ENCODE results near the gene CYP27C1.
"Not testable (repeated sequence)": the region's sequence is repeated elsewhere in the genome, so short reads cannot be mapped to it uniquely, and the experiment has no call there.

CYP27C1 gene

DNA sequence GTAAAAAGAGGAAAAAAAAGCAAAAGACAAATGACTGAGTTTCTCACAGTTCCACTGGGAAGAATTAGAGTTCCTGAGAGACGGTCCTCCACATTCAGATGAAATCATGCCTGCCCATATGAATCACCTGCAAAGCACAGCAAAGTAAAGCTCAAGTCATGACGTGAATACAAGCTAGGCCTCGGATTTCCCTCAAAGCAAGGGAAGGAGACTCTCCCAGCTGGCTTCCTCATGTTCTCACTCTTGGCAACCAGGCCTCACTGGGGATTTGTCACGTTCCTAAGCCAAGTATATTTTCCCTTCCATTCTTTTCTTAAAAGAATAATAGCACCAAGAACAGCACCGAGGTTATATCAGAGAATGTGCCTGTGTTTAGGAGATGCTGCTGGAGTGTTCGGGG is 47.0 kb downstream of the CYP27C1 start:
- Histone ChIP-seq H3K4me3 (ENCODE audit: low read depth in 1 of 2, low read length in 2 of 2) (no peak overlapping the region), H3K9me3 (ENCODE audit: control insufficient read depth in 1 of 2, low read length in 2 of 2) (no peaks in the 10 kb centered on the region), H3K9ac (ENCODE audit: low read depth in 1 of 2, low read length in 2 of 2) (no peak overlapping the region), H3K36me3 (ENCODE audit: control insufficient read depth in 1 of 2, insufficient read depth in 2 of 2, low read length in 2 of 2) (no peaks in the 10 kb centered on the region), H3K27me3 (ENCODE audit: control insufficient read depth in 1 of 2, insufficient read depth in 2 of 2, low read length in 2 of 2) (no peaks in the 10 kb centered on the region), H3K27ac (ENCODE audit: low read depth, low read length) (no peak overlapping the region), H3K4me1 (ENCODE audit: control insufficient read depth in 1 of 2, insufficient read depth in 2 of 2, low read length in 2 of 2) (peaks cover 7 to 25% of the 10 kb centered on the region in 2 donors)

DNA sequence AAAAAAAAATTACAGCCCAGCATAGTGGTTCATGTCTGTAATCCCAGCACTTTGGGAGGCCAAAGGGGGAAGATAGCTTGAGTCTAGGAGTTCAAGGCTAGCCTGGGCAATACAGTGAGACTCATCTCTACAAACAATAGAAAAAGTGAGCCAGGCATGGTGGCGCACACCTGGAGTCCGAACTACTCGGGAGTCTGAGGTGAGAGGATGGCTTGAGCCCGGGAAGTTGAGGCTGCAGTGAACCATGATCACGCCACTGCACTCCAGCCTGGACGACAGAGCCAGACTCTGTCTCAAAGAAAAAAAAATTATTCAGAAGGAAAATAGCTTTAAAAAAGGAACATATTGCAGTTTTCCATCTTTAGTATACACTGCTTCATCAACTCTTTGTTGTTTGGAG is 47.8 kb downstream of the CYP27C1 start:
- Histone ChIP-seq H3K4me3 (ENCODE audit: low read depth in 1 of 2, low read length in 2 of 2) (no peak overlapping the region), H3K27ac (ENCODE audit: low read depth, low read length) (no peak overlapping the region), H3K4me1 (ENCODE audit: control insufficient read depth in 1 of 2, insufficient read depth in 2 of 2, low read length in 2 of 2) (peaks cover 7 to 25% of the 10 kb centered on the region in 2 donors), H3K9ac (ENCODE audit: low read depth in 1 of 2, low read length in 2 of 2) (no peak overlapping the region), H3K36me3 (ENCODE audit: control insufficient read depth in 1 of 2, insufficient read depth in 2 of 2, low read length in 2 of 2) (no peaks in the 10 kb centered on the region), H3K9me3 (ENCODE audit: control insufficient read depth in 1 of 2, low read length in 2 of 2) (no peaks in the 10 kb centered on the region), H3K27me3 (ENCODE audit: control insufficient read depth in 1 of 2, insufficient read depth in 2 of 2, low read length in 2 of 2) (no peaks in the 10 kb centered on the region)

- Histone ChIP-seq H3K9me3 (ENCODE audit: control insufficient read depth in 1 of 2, low read length in 2 of 2) (no peaks in the 10 kb centered on the region), H3K4me3 (ENCODE audit: low read depth in 1 of 2, low read length in 2 of 2) (no peak overlapping the region), H3K9ac (ENCODE audit: low read depth in 1 of 2, low read length in 2 of 2) (no peak overlapping the region), H3K27me3 (ENCODE audit: control insufficient read depth in 1 of 2, insufficient read depth in 2 of 2, low read length in 2 of 2) (no peaks in the 10 kb centered on the region), H3K27ac (ENCODE audit: low read depth, low read length) (no peak overlapping the region), H3K36me3 (ENCODE audit: control insufficient read depth in 1 of 2, insufficient read depth in 2 of 2, low read length in 2 of 2) (no peaks in the 10 kb centered on the region), H3K4me1 (ENCODE audit: control insufficient read depth in 1 of 2, insufficient read depth in 2 of 2, low read length in 2 of 2) (peaks cover 7 to 19% of the 10 kb centered on the region in 2 donors)
Observed at GRCh38 chr2:127170452-127171197, 49.5 kb downstream of the CYP27C1 start.

DNA sequence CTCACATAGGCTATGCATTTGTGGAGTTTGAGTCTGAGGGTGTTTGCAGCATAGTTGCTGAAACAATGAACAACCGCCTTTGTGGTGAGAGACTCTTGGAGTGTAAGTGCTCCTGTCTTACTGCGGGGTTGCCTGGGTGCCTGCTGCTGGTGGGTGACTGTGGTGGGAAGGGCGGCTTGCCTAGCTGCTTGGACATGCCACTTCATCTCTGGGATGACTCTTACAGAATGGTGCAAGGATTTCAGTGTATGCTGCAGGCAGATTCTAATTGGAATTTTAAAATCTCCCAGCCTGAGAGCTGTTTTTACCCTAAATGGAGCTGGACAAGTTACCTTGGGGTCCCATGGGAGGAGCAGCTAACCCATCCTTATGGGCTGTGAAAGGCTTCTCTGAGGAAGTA is 50.1 kb downstream of the CYP27C1 start:
- Histone ChIP-seq H3K4me3 (ENCODE audit: low read depth in 1 of 2, low read length in 2 of 2) (no peak overlapping the region), H3K9me3 (ENCODE audit: control insufficient read depth in 1 of 2, low read length in 2 of 2) (no peaks in the 10 kb centered on the region), H3K9ac (ENCODE audit: low read depth in 1 of 2, low read length in 2 of 2) (no peak overlapping the region), H3K27me3 (ENCODE audit: control insufficient read depth in 1 of 2, insufficient read depth in 2 of 2, low read length in 2 of 2) (no peaks in the 10 kb centered on the region), H3K36me3 (ENCODE audit: control insufficient read depth in 1 of 2, insufficient read depth in 2 of 2, low read length in 2 of 2) (no peaks in the 10 kb centered on the region), H3K27ac (ENCODE audit: low read depth, low read length) (no peak overlapping the region), H3K4me1 (ENCODE audit: control insufficient read depth in 1 of 2, insufficient read depth in 2 of 2, low read length in 2 of 2) (peaks cover 7 to 13% of the 10 kb centered on the region in 2 donors)

GRCh38 chr2:127169066-127169660 is 50.9 kb downstream of the CYP27C1 start:
- H3K9ac ChIP-seq (ENCODE audit: low read depth in 1 of 2, low read length in 2 of 2): no peak overlapping the region
- no peaks in the 10 kb centered on the region for H3K36me3 ChIP-seq (ENCODE audit: control insufficient read depth in 1 of 2, insufficient read depth in 2 of 2, low read length in 2 of 2)

GRCh38 chr2:127166231-127166860 is 53.8 kb downstream of the CYP27C1 start:
- H3K9ac ChIP-seq (ENCODE audit: low read depth in 1 of 2, low read length in 2 of 2): no peak overlapping the region
- no peak overlapping the region for H3K27ac ChIP-seq (ENCODE audit: low read depth, low read length)
- no peaks in the 10 kb centered on the region for H3K36me3 ChIP-seq (ENCODE audit: control insufficient read depth in 1 of 2, insufficient read depth in 2 of 2, low read length in 2 of 2)
- no peak overlapping the region for H3K4me3 ChIP-seq (ENCODE audit: low read depth in 1 of 2, low read length in 2 of 2)
- H3K9me3 ChIP-seq (ENCODE audit: control insufficient read depth in 1 of 2, low read length in 2 of 2): no peaks in the 10 kb centered on the region
- peaks cover 12% of the 10 kb centered on the region in 2 donors for H3K4me1 ChIP-seq (ENCODE audit: control insufficient read depth in 1 of 2, insufficient read depth in 2 of 2, low read length in 2 of 2)
- no peaks in the 10 kb centered on the region for H3K27me3 ChIP-seq (ENCODE audit: control insufficient read depth in 1 of 2, insufficient read depth in 2 of 2, low read length in 2 of 2)

More at GRCh38 chr2:127169066-127169660, 50.9 kb downstream of the CYP27C1 start:
- H3K9me3 ChIP-seq (ENCODE audit: control insufficient read depth in 1 of 2, low read length in 2 of 2): no peaks in the 10 kb centered on the region
- peaks cover 7 to 12% of the 10 kb centered on the region in 2 donors for H3K4me1 ChIP-seq (ENCODE audit: control insufficient read depth in 1 of 2, insufficient read depth in 2 of 2, low read length in 2 of 2)
- no peak overlapping the region for H3K27ac ChIP-seq (ENCODE audit: low read depth, low read length)
- H3K4me3 ChIP-seq (ENCODE audit: low read depth in 1 of 2, low read length in 2 of 2): no peak overlapping the region
- no peaks in the 10 kb centered on the region for H3K27me3 ChIP-seq (ENCODE audit: control insufficient read depth in 1 of 2, insufficient read depth in 2 of 2, low read length in 2 of 2)

DNA sequence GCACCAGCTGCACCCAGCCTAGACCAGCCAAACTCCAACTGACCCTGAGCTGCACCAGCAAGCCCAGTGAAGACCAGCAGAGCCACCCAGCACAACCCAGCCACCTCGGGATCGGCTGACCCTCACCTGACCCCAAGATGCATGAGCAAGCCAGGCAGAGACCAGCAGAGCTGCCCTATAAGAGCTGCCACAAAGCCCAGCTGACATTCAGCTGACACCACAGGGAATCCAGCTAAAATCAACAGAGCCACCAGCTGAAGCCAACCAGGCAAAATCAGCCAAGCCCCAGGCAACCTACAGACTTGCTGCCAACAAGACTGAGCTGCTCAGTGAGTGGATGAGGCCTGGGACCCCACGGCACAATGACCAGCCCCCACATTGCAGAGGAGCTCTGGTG is 54.6 kb downstream of the CYP27C1 start:
- Histone ChIP-seq H3K27me3 (ENCODE audit: control insufficient read depth in 1 of 2, insufficient read depth in 2 of 2, low read length in 2 of 2) (no peaks in the 10 kb centered on the region), H3K4me3 (ENCODE audit: low read depth in 1 of 2, low read length in 2 of 2) (no peak overlapping the region), H3K27ac (ENCODE audit: low read depth, low read length) (no peak overlapping the region), H3K36me3 (ENCODE audit: control insufficient read depth in 1 of 2, insufficient read depth in 2 of 2, low read length in 2 of 2) (no peaks in the 10 kb centered on the region), H3K9me3 (ENCODE audit: control insufficient read depth in 1 of 2, low read length in 2 of 2) (no peaks in the 10 kb centered on the region), H3K4me1 (ENCODE audit: control insufficient read depth in 1 of 2, insufficient read depth in 2 of 2, low read length in 2 of 2) (peaks cover 3 to 5% of the 10 kb centered on the region in 2 donors), H3K9ac (ENCODE audit: low read depth in 1 of 2, low read length in 2 of 2) (no peak overlapping the region)

DNA sequence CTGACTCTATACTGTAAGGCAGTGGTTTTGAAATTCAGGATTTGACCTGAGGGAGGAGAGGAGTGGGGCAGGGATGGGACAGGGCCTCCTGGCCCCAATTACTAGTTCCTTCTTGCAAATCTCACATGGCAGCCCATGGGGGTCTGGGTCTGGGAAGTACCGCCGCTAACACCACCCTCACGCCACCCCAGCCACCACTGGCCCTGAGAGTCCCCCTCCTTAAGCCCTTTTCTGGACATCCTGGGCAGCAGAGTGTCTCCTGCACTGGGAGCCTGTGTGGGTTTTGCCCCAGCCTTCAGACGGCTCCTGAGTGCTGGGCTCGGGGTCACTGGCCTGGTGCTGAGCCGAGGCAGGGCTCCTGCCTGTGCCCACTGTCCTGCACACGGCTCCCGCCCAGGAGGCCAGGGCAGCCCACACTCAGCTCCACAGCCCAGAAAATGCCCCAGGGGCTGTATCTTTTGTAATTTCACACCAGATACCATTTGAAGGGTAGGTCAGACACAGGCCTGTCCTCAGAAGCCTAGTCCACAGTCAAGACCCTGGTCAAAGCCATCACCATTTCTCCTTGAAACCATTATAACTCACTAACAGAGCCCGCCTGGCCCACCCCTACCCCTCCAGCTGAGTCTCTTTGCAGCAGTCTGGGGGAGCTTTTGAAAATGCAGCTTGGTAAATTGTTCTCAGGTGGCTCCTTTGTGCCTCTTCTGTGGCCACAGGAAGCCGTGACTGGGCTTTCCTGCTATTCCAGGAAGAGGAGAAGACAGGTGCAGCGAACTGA is 55.1 kb downstream of the CYP27C1 start:
- Histone ChIP-seq H3K4me1 (ENCODE audit: control insufficient read depth in 1 of 2, insufficient read depth in 2 of 2, low read length in 2 of 2) (peaks cover 0 to 5% of the 10 kb centered on the region in 2 donors), H3K27ac (ENCODE audit: low read depth, low read length) (no peak overlapping the region), H3K36me3 (ENCODE audit: control insufficient read depth in 1 of 2, insufficient read depth in 2 of 2, low read length in 2 of 2) (no peaks in the 10 kb centered on the region), H3K27me3 (ENCODE audit: control insufficient read depth in 1 of 2, insufficient read depth in 2 of 2, low read length in 2 of 2) (no peaks in the 10 kb centered on the region), H3K9ac (ENCODE audit: low read depth in 1 of 2, low read length in 2 of 2) (no peak overlapping the region), H3K9me3 (ENCODE audit: control insufficient read depth in 1 of 2, low read length in 2 of 2) (no peaks in the 10 kb centered on the region), H3K4me3 (ENCODE audit: low read depth in 1 of 2, low read length in 2 of 2) (no peak overlapping the region)

DNA sequence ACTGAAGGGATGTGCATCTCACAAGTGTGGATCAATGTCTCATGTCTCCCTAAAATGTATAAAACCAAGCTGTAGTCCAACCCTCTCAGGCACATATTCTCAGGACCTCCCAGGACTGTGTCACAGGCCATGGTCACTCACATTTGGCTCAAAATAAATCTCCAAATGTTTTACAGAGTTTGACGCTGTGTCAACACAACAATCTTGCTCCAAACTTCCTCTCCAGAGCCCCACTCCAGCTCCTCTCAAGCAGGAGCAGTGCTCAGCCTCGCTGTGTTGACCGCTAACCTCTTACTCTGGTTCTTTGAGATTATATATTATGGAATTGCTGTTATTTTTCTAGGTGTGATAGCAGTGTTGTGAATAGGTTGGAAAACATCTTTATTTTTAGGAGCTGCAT is 56.2 kb downstream of the CYP27C1 start:
- no peak overlapping the region for H3K4me3 ChIP-seq (ENCODE audit: low read depth in 1 of 2, low read length in 2 of 2)
- no peaks in the 10 kb centered on the region for H3K9me3 ChIP-seq (ENCODE audit: control insufficient read depth in 1 of 2, low read length in 2 of 2)
- H3K27me3 ChIP-seq (ENCODE audit: control insufficient read depth in 1 of 2, insufficient read depth in 2 of 2, low read length in 2 of 2): no peaks in the 10 kb centered on the region
- H3K9ac ChIP-seq (ENCODE audit: low read depth in 1 of 2, low read length in 2 of 2): no peak overlapping the region
- H3K27ac ChIP-seq (ENCODE audit: low read depth, low read length): no peak overlapping the region
- peaks cover 0 to 5% of the 10 kb centered on the region in 2 donors for H3K4me1 ChIP-seq (ENCODE audit: control insufficient read depth in 1 of 2, insufficient read depth in 2 of 2, low read length in 2 of 2)
- H3K36me3 ChIP-seq (ENCODE audit: control insufficient read depth in 1 of 2, insufficient read depth in 2 of 2, low read length in 2 of 2): no peaks in the 10 kb centered on the region

GRCh38 chr2:127163090-127163406 is 57.1 kb downstream of the CYP27C1 start:
- H3K27me3 ChIP-seq (ENCODE audit: control insufficient read depth in 1 of 2, insufficient read depth in 2 of 2, low read length in 2 of 2); H3K4me3 ChIP-seq (ENCODE audit: low read depth in 1 of 2, low read length in 2 of 2); H3K9ac ChIP-seq (ENCODE audit: low read depth in 1 of 2, low read length in 2 of 2); H3K9me3 ChIP-seq (ENCODE audit: control insufficient read depth in 1 of 2, low read length in 2 of 2); H3K4me1 ChIP-seq (ENCODE audit: control insufficient read depth in 1 of 2, insufficient read depth in 2 of 2, low read length in 2 of 2); H3K27ac ChIP-seq (ENCODE audit: low read depth, low read length); H3K36me3 ChIP-seq (ENCODE audit: control insufficient read depth in 1 of 2, insufficient read depth in 2 of 2, low read length in 2 of 2): not testable (repeated sequence)
